ENCODE data around the gene NENF.

Gene NENF

DNA sequence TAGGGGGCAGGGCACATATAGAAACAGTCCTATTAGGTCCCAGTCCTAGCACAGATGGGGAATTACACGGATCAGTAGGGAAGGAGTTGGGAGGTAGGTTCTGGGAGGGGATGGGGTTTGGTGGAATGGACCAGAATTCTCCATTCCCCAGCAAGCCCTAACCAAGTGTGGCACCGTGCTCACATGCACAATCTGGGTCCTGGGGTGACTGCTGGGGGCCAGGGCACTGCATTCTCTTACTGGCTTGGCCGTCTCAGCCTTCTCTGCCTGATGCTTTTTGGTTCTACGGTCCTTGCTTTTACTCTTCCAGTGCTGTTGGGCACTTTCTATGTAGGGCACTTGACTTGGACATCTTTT, 53.9 kb downstream of the NENF start:
- no peak for TF ChIP-seq ESRRG (CRISPR knock-in tag; IDR thresholded peaks at IDR 0.05)
- no peak for TF ChIP-seq PPARA (CRISPR knock-in tag; IDR thresholded peaks at IDR 0.05; ENCODE audit: borderline replicate concordance)
- TF ChIP-seq TSHZ2 (CRISPR knock-in tag; IDR thresholded peaks at IDR 0.05): no peak
- TF ChIP-seq RARB (CRISPR knock-in tag; IDR thresholded peaks at IDR 0.05): no peak
- ATAC-seq: no peak

- no peak for ATAC-seq
- TF ChIP-seq ESRRG (CRISPR knock-in tag; IDR thresholded peaks at IDR 0.05) (no peak), SNAI2 (CRISPR knock-in tag; IDR thresholded peaks at IDR 0.05) (no peak), ZC3H10 (CRISPR knock-in tag; IDR thresholded peaks at IDR 0.05) (no peak), RARB (CRISPR knock-in tag; IDR thresholded peaks at IDR 0.05) (no peak), OSR1 (CRISPR knock-in tag; IDR thresholded peaks at IDR 0.05) (no peak), TOX (CRISPR knock-in tag; IDR thresholded peaks at IDR 0.05; ENCODE audit: borderline replicate concordance) (no peak), ZNF8 (CRISPR knock-in tag; IDR thresholded peaks at IDR 0.05) (no peak), ZNF70 (CRISPR knock-in tag; IDR thresholded peaks at IDR 0.05) (no peak)
Measured at GRCh38 chr1:212487286-212487685, 54.6 kb downstream of the NENF start.

GRCh38 chr1:212487774-212488435, 55.2 kb downstream of the NENF start:
- no peak for TF ChIP-seq ZNF70 (CRISPR knock-in tag; IDR thresholded peaks at IDR 0.05)
- no peak for TF ChIP-seq OSR1 (CRISPR knock-in tag; IDR thresholded peaks at IDR 0.05)
- TF ChIP-seq ISL1 (CRISPR knock-in tag; IDR thresholded peaks at IDR 0.05): no peak
- no peak for TF ChIP-seq ZC3H10 (CRISPR knock-in tag; IDR thresholded peaks at IDR 0.05)
- no peak for TF ChIP-seq ARNTL (CRISPR knock-in tag; IDR thresholded peaks at IDR 0.05; ENCODE audit: borderline replicate concordance, low read depth)
- TF ChIP-seq TOX (CRISPR knock-in tag; IDR thresholded peaks at IDR 0.05; ENCODE audit: borderline replicate concordance): no peak
- no peak for TF ChIP-seq GLIS3 (CRISPR knock-in tag; IDR thresholded peaks at IDR 0.05)
- no peak for TF ChIP-seq TSHZ2 (CRISPR knock-in tag; IDR thresholded peaks at IDR 0.05)
- TF ChIP-seq ZFP3 (CRISPR knock-in tag; IDR thresholded peaks at IDR 0.05): no peak
- no peak for TF ChIP-seq ESRRG (CRISPR knock-in tag; IDR thresholded peaks at IDR 0.05)
- TF ChIP-seq, protein P1, sequence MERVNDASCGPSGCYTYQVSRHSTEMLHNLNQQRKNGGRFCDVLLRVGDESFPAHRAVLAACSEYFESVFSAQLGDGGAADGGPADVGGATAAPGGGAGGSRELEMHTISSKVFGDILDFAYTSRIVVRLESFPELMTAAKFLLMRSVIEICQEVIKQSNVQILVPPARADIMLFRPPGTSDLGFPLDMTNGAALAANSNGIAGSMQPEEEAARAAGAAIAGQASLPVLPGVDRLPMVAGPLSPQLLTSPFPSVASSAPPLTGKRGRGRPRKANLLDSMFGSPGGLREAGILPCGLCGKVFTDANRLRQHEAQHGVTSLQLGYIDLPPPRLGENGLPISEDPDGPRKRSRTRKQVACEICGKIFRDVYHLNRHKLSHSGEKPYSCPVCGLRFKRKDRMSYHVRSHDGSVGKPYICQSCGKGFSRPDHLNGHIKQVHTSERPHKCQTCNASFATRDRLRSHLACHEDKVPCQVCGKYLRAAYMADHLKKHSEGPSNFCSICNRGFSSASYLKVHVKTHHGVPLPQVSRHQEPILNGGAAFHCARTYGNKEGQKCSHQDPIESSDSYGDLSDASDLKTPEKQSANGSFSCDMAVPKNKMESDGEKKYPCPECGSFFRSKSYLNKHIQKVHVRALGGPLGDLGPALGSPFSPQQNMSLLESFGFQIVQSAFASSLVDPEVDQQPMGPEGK (CRISPR knock-in tag; IDR thresholded peaks at IDR 0.05; ENCODE audit: borderline replicate concordance): no peak
- TF ChIP-seq CSRNP3 (CRISPR knock-in tag; IDR thresholded peaks at IDR 0.05): no peak
- TF ChIP-seq POU6F1 (CRISPR knock-in tag; IDR thresholded peaks at IDR 0.05; ENCODE audit: borderline replicate concordance, low read depth): no peak
- TF ChIP-seq CREB5 (CRISPR knock-in tag; IDR thresholded peaks at IDR 0.05; ENCODE audit: low read depth): no peak
- TF ChIP-seq TCF4 (CRISPR knock-in tag; IDR thresholded peaks at IDR 0.05; ENCODE audit: borderline replicate concordance): no peak
- no peak for TF ChIP-seq SNAI2 (CRISPR knock-in tag; IDR thresholded peaks at IDR 0.05)
- TF ChIP-seq RARB (CRISPR knock-in tag; IDR thresholded peaks at IDR 0.05): no peak
- ATAC-seq: no peak
